Stimulated activated CD8-positive, alpha-beta memory T cell treated with anti-CD3 and anti-CD28 coated beads, Interleukin-12 subunit alpha, Interleukin-12 subunit beta, amount 100 ng/mL, for 1 hour (primary cell): ENCODE measurements around the gene PALD1.

Source experiments
- DNase-seq: peaks from one replicate; pipeline ENCODE4 v3.0.0-alpha.2; 2020; ENCODE audit warnings: low read depth

Gene PALD1

GRCh38 chr10:70478191-70479164 lies at the start of gene PALD1:
TSS of gene PALD1 (plus strand) at chr10:70478767. CDS start at chr10:70525952, 47,185 bp downstream.
- no peak for DNase-seq

GRCh38 chr10:70430493-70431445 lies 47.8 kb upstream of the PALD1 start:
- DNase-seq, result no peak

GRCh38 chr10:70432101-70432500 lies 46.5 kb upstream of the PALD1 start:
- no peak for DNase-seq

- DNase-seq, result no peak
Measured at GRCh38 chr10:70432561-70433263, 45.9 kb upstream of the PALD1 start.

GRCh38 chr10:70433581-70434280 lies 44.8 kb upstream of the PALD1 start:
- DNase-seq, result no peak

- DNase-seq, result no peak
Measured at GRCh38 chr10:70435241-70436085, 43.1 kb upstream of the PALD1 start.

- no peak for DNase-seq
Measured at GRCh38 chr10:70437721-70438120, 40.8 kb upstream of the PALD1 start.

- no peak for DNase-seq
Measured at GRCh38 chr10:70440296-70441160, 38.0 kb upstream of the PALD1 start.

GRCh38 chr10:70441161-70441894 lies 37.2 kb upstream of the PALD1 start, which contains the start of gene NODAL:
TSS of gene NODAL (minus strand) at chr10:70441681. CDS start at chr10:70441667, 14 bp downstream.
- DNase-seq, result no peak

GRCh38 chr10:70441895-70442309 lies 36.7 kb upstream of the PALD1 start:
- no peak for DNase-seq

GRCh38 chr10:70442332-70442988 lies 36.1 kb upstream of the PALD1 start:
- no peak for DNase-seq

- no peak for DNase-seq
Measured at GRCh38 chr10:70444744-70445143, 33.8 kb upstream of the PALD1 start.

GRCh38 chr10:70445718-70446657 lies 32.6 kb upstream of the PALD1 start:
- no peak for DNase-seq

GRCh38 chr10:70448236-70448635 lies 30.3 kb upstream of the PALD1 start:
- DNase-seq, result no peak

- no peak for DNase-seq
Measured at GRCh38 chr10:70455213-70455630, 23.3 kb upstream of the PALD1 start.

- DNase-seq, result no peak
Measured at GRCh38 chr10:70456164-70456563, 22.4 kb upstream of the PALD1 start.
